COLO668 (cell line): ENCODE results near the gene PSTPIP1.
A peak's percentile ranks its signal among the peaks of the same experiment; 100 is the strongest.

Experiments used
- DNase-seq: peaks from one replicate; lab custom pipeline; 2025; ENCODE audit not compliant: unreplicated experiment; lab: John Stamatoyannopoulos, UW

Gene PSTPIP1

DNA sequence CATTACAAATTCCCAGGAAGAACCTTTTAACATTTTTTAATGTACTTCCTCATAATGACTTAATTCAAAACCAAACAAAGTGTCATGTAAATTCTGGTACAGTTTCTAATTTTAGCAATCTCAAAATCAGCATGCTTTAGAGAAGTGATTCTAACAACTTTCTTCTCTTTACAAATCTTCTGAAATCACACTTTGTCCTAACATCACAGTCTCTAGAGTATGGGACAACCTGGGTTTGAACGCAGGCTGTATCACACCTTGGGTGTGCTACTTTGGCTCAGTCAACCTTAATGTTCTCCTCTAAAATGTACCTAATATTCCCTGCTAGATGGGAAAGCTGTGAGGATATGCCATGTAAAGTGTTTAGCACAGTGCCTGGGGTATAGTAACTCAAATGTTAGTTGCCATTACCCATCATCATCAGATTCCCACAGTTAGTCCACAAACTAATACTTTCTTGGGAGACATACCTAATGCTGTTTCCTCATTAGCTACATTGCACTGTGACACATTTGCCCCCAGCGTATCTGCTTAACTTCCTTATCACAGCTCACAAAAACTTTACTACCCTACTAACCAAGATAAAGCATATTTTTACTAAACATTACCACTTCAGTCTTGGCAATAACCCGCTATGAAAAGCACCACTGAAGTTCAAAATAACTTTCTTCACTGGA is 72.9 kb downstream of the PSTPIP1 start:
- DNase-seq, result no peak

DNA sequence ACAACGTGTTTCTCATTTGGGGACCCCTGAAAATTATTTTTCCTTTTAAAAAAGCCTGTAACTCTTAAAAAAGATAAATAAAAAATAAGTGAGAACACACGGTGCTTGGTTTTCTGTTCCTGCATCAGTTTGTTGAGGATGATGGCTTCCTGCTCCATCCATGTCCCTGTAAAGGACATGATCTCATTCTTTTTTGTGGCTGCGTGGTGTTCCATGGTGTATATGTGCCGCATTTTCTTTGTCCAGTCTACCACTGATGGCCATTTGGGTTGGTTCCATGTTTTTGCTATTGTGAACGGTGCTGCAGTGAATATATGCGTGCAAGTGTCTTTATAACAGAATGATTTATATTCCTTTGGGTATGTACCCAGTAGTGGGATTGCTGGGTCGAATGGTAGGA is 73.7 kb downstream of the PSTPIP1 start:
- DNase-seq, result no peak

- DNase-seq, result peak; percentile 20
These were observed 74.7 kb downstream of the PSTPIP1 start for GRCh38 chr15:77069521-77070121.

- no peak for DNase-seq
These were observed 75.2 kb downstream of the PSTPIP1 start for GRCh38 chr15:77070180-77070494.

GRCh38 chr15:77070495-77071304 is 75.8 kb downstream of the PSTPIP1 start, which contains the start of gene TSPAN3:
Gene TSPAN3, minus strand, starts transcription at chr15:77071109. Its CDS starts 155 bp downstream, at chr15:77070954.
- DNase-seq, result peak; percentile 93

DNA sequence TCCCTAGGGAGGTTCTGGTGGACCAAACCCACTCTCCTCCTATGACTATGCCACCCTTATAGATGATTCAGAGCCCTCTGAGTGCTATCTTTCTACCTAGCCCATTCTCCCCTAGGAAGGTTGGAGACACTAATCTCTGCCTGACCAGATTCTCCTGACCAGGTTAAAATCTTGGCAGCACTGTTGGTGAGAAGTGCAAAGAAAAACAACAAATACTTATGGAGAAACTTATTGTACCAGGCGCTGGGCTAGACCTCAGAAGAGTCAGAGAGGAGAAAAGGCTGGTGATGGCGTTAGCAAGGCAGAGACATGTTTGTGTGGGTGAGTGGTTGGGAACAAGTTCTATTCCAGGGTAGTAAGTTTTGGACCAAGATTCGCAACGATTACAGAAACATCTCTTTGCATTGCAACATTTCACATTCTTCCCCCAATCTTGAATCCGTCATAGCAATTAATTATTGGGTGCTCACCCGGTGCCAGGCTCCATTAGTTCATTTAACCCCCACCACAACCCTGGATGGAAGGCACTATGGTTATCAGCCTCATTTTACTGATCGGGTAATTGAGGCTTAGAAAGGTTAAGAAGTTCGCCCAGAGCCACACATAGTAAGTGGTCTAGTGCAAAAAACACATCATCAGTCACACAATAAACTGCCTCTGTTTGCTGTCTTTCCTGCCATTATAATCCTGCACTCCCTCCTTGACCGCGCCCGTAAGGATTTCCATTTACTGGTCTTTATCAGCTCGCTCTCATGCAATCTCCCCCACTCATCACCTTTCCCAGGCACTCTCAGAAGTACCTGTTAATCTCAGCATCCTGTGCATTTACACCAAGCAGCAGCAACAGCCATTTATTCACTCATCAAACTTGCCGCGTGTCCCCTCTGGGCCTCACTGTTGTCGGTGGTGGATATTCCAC is 76.6 kb downstream of the PSTPIP1 start:
- no peak for DNase-seq

- no peak for DNase-seq
These were observed 79.4 kb downstream of the PSTPIP1 start for GRCh38 chr15:77074350-77074749.

GRCh38 chr15:77075528-77075927 is 80.6 kb downstream of the PSTPIP1 start:
- DNase-seq, result no peak

DNA sequence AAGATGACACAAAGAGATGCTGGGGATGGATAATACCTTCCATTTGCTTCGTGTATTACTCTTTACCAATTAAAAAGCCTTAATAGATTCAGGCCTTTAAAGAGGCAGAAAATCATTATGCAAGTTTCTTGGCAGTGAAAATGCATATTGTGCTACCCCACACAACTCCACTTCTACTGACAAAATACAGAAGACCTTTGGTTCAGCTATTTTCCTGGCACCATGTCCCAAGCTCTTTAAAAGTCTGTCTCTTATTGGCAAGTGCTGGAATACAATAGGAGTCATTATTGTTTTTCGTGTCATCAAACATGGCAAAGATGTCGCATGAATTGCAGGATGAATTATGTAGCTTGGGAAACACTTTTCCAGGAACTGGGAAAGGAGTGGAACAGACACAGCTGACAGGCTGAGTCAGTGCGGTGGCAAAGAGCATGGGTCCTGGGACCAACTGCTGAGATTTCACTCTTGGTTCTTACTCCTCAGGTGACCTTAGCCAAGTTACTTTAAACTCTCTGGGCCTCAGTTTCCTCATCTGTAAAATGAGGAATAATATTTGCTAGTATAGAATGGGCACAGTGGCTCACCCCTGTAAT is 81.5 kb downstream of the PSTPIP1 start:
- no peak for DNase-seq

DNA sequence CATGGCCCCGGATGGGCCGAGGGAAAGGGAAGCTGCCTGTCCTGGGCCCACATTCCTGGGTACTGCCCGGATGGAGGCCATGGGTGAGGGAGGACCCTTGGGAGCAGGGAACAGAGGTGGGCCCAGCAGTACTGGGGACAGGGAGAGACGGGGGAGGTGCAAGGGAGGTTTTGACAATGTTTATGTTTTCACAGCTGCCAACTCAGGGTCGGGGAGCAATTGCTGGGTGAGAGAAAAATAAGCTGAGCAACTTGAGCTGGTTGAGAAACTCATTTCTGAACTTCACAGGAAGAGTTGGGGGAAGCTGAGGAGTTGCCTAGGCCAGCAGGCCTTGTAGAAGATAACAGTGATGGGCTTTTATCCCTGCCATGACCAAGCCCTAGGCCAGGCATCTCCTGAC is 87.0 kb downstream of the PSTPIP1 start:
- no peak for DNase-seq

DNA sequence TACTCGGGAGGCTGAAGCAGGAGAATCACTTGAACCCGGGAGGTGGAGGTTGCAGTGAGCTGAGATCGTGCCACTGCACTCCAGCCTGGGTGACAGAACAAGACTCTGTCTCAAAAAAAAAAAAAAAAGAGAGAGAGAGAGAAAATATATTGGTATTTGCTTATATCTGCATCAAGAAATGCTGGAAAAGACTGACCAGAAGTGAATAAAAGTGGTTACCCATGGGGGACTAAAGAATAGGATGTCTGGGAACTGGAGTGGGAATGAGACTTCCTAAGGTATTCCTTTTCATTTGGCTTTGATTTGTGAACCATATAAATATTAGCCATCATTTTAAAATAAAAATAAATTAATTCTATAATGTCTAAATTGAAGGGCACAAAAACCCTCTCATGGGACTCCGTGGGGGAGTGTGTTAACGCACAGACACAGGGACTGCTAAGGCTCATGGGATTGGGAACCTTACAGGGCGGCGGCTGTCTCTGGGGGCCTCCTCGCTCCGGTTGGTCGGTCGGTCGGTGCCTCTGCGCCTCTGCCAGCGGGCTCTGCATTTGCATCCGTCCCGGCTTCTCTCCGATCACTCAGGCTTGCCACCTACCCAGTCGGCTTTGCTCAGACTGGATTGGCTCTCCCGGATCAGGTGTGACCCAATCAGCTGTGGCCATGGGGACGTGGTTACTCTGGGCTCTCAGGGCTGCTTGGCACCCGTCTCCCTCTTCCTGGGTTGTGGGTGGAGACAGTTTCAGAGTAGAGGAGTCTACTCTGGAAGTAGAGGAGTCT is 88.6 kb downstream of the PSTPIP1 start:
- DNase-seq, result peak; percentile 41

- no peak for DNase-seq
These were observed 89.5 kb downstream of the PSTPIP1 start for GRCh38 chr15:77084436-77084835.

DNA sequence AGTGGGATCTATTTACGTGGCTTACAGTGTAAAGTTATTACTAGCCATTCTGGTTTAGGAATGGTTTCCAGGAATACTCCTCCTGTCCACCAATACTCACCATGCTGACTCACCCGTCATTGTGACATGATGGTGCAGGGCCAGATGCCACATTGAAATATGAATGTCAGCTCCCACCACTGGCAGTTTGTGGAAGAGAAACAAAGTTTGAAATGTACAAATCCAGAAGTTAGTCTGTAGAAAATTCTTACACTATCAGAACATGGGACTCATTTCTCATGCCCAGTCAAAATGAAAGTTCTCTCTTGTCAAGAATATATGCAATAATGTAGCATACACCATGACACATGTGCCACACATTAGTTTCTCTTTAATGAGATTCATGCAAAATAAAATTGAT is 90.4 kb downstream of the PSTPIP1 start:
- no peak for DNase-seq
